22Rv1 (cell line): ENCODE data around the gene NKX2-1.
"Not testable (repeated sequence)": the region's sequence is repeated elsewhere in the genome, so short reads cannot be mapped to it uniquely, and the experiment has no call there.

Experiments
- H3K27ac ChIP-seq: fragments of 450-650 bp; 2 replicates; pipeline ENCODE4 v1.5.1; 2017
- ZFX ChIP-seq: fragments of 450-650 bp; IDR thresholded peaks from 2 replicates; pipeline ENCODE4 v1.6.1; 2017; ENCODE audit warnings: antibody characterized with exemption, borderline replicate concordance
- TF ChIP-seq, protein P1 (sequence below): fragments of 450-650 bp; IDR thresholded peaks from 2 replicates; pipeline ENCODE4 v1.5.1; 2017; ENCODE audit warnings: mild to moderate bottlenecking

Gene NKX2-1

DNA sequence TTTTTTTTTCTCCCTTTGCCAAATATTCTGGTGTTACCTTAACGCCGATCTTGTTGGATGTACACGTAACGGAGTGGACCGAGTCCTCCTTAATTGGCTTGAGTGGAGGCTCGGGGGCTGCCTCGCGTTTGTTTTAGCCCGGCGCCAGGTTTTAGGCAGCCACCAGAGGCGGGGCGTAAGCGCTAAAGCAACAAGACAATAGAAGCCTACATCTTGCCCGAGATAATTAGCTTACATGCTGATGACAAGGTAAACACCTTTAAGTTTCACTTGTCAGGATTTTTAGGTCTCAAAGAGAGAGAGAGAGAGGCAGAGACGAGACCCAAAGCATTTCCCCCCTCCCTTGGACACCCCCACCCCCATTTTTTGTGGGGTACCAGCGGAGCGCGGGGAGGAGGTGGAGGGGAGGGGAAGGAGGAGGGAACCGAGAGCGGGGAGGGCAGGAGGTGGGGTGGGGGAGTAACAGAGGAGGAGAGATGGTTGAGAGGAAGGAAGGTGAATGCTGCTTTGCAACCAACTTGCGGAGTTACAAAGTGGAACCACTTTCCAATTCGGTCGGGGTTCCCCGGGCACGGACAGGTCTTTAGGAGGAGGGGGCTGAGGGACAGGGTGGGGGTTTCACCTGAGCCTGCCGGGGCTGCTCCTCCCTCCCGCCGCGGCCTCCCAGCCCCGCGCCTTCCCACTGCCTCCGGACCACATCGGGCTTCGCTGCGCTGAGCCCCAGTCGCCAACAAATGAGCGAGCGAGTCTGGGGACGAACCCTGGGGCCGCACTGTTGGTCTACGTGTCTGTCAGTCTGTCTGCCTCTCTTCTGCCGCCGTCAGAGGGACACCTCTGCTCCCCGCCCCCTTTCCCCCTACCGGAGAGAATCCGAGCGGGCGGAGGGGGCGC is at the start of gene NKX2-1:
Gene NKX2-1 (minus strand): TSS at position 802 of the 891 bp plus-strand sequence. CDS start 103 bp downstream, at position 699.
- H3K27ac ChIP-seq = peak within 1 kb of the TSS; percentile 23; the same call in 1 of the 2 replicates
- TF ChIP-seq, protein P1, sequence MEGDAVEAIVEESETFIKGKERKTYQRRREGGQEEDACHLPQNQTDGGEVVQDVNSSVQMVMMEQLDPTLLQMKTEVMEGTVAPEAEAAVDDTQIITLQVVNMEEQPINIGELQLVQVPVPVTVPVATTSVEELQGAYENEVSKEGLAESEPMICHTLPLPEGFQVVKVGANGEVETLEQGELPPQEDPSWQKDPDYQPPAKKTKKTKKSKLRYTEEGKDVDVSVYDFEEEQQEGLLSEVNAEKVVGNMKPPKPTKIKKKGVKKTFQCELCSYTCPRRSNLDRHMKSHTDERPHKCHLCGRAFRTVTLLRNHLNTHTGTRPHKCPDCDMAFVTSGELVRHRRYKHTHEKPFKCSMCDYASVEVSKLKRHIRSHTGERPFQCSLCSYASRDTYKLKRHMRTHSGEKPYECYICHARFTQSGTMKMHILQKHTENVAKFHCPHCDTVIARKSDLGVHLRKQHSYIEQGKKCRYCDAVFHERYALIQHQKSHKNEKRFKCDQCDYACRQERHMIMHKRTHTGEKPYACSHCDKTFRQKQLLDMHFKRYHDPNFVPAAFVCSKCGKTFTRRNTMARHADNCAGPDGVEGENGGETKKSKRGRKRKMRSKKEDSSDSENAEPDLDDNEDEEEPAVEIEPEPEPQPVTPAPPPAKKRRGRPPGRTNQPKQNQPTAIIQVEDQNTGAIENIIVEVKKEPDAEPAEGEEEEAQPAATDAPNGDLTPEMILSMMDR = no peak
- no peak for TF ChIP-seq ZFX

DNA sequence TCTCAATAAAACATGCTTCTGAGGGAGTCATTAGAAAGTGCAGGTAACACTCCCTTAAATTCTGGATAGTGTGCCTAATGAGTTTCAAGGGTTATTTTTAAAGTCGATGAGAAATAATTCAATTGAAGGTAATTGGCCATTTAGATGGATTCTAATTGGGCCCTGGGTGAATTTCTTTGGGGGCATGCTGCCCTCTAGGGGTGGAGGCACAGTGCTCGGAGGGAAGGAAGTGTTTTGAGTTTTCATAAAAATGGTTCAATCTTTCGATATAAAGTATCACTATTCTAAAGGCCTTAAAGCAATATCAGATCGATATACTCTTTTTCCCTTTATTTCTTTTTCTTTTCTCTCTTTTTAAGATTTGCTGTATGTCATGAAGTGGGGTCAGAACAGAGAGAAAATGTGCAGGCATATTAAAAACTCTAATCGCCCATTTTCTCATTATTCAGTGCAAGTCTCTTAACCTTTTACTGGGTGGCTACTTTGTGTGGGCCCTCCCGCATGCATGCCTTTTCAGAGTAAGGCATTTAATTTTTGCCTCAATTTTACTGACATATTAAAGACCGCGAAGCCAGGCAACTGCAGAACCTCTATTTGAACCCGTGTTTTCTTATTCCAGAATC is 36.9 kb upstream of the NKX2-1 start:
- TF ChIP-seq ZFX = no peak
- TF ChIP-seq, protein P1 = peak; percentile 90

DNA sequence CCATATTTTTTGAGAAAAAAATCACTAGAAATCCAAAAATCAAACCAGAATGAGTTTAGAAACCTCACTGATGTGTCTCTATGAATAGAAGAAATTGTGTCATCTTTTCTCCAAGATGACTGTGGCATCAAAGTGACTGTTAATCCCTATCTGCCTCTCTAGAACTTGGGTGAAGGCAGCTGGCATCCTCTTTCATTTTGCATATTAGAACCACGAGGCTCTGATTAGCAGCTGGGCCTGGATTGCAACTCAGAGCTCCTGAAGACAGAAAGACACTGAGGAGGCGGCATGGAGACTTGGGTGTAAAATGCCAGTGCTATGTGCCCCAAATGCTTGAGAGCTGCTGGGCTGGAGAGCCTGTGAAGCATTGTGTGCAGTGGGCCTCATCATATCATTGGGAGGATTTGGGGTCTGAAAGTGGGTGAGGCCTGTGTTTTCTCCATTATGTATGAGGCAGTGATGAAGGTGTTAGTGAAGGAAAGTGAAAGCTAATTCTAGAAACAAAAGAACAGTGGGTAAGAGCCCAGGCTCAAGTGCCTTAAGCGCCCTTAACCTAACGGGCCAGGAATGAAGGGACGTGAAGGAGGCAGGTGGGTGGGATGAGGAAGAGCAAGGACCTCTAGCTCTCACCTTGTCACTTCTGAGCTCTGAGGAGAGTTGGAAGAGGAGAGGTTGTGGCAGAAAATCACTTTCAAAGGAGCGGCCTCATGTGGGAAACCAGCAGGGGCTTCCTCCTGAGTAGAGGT is 36.1 kb upstream of the NKX2-1 start:
- H3K27ac ChIP-seq = no peak overlapping the region
- no peak for TF ChIP-seq ZFX
- TF ChIP-seq, protein P1 = no peak

More for the DNA sequence above, 36.9 kb upstream of the NKX2-1 start:
- no peak overlapping the region for H3K27ac ChIP-seq

- H3K27ac ChIP-seq = no peak overlapping the region
- TF ChIP-seq, protein P1 = peak; percentile 85
- TF ChIP-seq ZFX = no peak
Observed at GRCh38 chr14:36553656-36554260, 33.7 kb upstream of the NKX2-1 start.

- no peak overlapping the region for H3K27ac ChIP-seq
- TF ChIP-seq, protein P1 = no peak
- TF ChIP-seq ZFX = no peak
Observed at GRCh38 chr14:36550899-36551298, 30.9 kb upstream of the NKX2-1 start.

GRCh38 chr14:36544280-36544679 is 24.2 kb upstream of the NKX2-1 start:
- not testable (repeated sequence) for H3K27ac ChIP-seq

GRCh38 chr14:36538051-36538450 is 18.0 kb upstream of the NKX2-1 start:
- no peak overlapping the region for H3K27ac ChIP-seq
- TF ChIP-seq ZFX = no peak
- TF ChIP-seq, protein P1 = no peak
